ENCODE data around the gene CD300LD.
"Not testable (repeated sequence)": the region's sequence is repeated elsewhere in the genome, so short reads cannot be mapped to it uniquely, and the experiment has no call there.

Gene CD300LD

DNA sequence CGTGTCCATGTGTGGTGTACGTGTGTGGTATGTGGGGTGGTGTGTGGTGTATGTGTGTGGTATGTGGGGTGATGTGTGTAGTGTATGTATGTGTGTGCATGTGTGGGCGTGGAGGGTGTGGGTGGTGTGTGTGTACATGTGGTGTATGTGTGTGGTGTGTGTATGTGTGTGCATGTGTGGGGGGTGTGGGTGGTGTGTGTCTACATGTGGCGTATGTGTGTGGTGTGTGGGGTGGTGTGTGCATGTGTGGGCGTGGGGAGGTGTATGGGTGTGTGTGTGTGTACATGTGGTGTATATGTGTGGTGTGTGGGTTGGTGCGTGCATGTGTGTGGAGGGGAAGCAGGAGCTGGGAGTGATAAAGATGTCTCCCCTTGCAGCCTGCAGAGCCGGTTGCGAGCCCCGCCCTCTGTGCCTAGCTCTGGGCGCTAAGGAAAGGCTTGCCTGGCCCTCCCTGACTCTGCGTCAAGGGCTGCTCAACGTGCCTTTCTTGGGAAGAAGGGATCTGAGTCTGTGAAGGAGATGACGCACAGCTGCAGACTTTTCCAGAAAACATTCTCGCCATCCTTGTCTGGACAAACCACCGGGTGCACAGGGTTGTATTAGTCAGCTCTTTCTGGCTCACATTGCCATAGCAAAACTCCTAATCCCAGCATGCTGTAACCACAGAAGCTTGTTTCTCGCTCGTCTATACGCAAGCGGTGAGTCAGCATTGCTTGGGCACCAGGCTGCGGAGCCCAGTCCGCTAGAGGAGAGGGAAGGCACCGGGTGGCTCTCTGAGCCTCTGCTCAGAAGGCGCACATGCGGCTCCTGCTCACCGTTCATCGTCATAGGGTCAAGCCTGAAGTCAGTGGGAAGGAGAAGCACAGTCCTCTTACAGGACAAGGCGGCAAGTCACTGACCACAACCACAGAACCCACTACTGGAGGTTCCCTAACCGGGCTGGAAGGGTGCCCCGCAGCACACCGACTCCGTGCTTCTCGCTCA, 22.8 kb downstream of the CD300LD start:
- no peak for DNase-seq

DNA sequence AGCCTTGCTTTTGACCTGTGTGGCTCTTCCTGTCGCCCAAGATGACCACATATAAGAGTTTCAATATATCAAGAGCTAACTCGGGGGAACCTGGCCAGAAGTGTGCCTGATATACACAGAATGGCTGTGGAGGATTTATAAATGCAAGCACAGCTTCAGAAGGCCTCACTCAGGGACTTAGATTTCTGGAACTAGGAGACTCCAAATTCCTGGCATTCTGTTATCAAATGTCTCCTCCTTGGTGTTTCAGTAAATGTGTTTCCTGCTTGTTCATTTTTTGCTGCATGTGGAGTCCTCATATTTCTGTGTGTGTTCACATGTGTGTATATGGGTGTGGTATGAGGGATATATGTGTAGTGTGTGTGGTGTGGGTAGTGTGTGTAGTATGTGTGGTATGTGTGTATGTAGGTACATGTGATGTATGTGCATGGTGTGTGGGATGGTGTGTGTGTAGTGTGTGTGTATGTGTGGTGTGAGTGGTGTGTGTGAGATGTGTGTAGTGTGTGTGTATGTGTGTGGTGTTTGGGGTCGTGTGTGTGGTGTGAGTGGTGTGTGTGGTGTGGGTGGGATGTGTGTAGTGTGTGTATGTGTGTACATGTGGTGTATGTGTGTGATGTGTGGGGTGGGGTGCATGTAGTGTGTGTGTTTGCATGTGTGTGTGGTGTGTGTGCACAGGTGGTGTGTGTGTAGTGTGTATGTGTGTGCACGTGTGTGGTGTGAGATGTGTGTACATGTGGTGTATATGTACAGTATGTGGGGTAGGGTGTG, 23.8 kb downstream of the CD300LD start:
- no peak for DNase-seq

DNA sequence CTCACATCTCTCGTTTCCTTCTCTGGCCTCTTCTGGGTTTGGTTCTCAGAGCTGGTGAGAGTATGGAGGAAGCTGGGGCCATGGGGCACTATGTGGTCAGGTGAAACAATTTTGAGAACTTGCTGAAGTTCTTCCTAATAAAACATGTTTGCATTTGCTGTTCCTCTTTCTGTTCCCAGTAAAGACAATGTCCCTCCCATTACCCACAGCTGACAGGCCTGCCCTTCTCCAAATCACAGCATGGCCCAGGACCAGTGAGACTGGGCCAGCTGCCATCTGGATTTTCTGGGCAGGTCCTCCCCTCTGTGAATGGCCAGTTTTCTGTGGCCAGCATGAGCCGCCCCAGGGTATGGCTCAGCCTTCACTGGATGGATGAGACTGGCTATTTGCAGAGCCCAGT, 24.7 kb downstream of the CD300LD start, which contains the start of gene CD300H:
Gene CD300H, minus strand, starts transcription at position 113 of the 400 bp plus-strand sequence.
- DNase-seq = no peak

DNA sequence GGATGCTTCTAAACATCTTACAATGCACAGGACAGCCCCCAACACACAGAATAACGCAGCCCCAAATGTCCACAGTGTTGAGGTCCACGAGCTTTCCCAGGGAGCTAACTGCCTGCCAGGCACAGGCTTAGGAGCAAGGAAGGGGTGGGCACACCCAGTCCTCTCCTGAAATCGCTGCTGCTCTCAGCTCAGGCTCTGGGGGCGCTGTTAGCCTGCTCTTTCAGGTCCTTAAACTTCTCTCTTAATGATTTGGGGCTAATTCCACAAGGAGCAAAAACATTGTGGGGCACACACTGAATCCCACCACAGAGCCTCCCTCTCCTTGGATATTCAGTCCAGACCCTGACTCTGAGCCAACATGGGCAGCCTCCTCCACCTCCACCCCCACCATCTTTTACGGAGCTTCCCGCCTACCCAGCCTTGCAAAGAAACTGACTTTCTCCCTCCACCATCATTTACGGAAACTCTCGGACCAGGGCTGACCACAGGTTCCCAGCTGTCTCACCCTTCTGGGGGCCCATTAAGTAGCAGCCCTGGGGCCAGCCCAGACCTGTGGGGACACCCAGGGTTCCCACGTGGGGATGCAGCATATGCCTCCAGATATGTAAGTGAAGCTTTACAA, 25.8 kb downstream of the CD300LD start:
- no peak for DNase-seq

DNA sequence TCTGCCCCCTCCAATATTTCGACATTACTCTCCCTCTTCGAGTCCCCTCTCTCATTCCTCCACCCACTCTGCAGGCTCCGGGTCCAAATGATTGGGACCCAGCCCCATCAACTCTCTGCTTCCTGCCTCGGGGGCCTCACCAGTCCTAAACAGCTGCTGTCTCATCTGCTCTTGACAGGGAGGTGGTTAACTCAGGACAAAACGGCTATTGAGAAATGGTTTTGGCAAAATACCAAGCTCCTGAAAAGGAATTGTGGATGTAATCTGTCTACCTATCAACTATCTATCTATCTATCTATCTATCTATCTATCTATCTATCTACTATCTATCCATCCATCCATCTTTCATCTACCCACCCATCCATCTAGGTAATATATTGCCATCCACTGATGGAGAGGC, 27.0 kb downstream of the CD300LD start:
- no peak for DNase-seq

DNA sequence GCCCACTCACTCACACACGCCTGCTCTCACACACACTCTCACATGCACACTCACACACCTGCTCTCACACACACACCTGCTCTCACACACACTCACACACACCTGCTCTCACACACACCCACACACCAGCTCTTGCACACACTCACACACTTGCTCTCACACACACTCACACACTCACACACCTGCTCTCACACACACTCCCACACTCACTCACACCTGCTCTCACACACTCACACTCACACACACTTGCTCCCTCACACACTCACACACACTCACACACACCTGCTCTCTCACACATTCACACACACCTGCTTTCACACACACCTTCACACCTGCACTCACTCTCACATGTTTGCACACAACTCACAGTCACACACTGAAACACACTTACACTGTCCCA, 28.7 kb downstream of the CD300LD start:
- no peak for DNase-seq

DNA sequence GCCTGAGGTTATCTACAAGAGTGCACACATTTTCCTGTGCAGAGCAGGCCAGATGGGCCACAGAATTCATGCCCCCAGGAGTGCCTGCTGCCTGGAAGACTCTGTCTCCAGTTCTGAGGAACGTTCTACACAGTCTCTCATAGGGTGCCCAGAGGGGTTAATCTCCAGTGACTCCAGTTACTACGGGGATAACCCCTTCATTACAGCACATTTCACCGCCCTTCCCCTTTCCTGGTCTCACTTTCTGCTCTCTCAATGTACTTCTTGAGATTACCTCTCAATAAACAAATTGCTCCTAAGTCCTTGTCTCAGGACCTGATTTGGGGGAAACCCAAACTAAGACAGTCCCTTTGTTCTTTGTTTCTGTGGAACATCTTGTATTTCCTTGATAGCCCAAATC, 30.5 kb downstream of the CD300LD start:
- DNase-seq = no peak

DNA sequence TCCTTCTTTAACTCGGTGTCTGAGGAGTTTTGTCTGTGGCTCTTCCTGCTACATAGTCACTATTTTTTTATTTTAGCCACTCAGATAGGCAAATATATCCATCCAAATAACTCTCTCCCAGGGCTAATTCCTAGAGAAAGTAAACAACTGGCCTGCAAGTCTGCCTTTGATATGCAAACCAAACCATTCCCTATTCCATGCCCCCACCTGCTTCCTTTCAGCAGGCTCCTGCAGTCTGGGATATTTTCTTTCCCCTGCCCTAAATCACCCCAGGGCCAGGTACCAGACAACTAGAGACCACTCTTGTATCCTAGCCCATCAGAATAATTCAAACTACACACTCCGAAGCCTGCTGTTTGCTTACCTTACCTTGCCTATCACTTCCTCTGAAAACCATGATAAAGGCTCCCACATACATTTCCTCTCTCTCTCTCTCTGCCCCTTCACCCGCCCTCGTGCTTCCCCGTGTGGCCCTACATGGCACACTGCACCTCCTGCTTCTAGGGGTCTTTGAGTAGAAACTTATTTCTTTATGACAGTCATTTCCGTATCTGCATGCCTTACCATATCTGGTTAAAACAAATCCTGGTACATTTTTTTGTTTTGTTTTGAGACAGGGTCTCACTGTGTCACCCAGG, 33.1 kb downstream of the CD300LD start:
- DNase-seq = no peak

DNA sequence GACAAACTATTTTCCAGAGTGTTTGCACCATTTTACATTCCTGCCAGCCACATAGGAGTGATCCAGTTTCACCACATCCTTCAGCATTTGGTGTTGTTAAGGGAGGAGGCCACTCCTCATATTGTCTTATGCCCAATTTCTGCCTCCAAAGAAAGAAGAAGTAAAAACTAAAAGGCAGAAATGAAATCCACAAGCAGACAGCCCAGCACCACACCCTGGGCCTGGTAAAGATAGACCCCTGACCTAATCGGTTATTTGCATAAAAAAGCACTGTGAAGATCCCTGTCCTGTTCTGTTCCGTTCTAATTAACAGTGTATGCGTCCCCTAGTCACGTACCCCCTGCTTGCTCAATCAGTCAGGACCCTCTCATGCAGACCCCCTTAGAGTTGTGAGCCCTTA, 33.7 kb downstream of the CD300LD start:
- DNase-seq = not testable (repeated sequence)

DNA sequence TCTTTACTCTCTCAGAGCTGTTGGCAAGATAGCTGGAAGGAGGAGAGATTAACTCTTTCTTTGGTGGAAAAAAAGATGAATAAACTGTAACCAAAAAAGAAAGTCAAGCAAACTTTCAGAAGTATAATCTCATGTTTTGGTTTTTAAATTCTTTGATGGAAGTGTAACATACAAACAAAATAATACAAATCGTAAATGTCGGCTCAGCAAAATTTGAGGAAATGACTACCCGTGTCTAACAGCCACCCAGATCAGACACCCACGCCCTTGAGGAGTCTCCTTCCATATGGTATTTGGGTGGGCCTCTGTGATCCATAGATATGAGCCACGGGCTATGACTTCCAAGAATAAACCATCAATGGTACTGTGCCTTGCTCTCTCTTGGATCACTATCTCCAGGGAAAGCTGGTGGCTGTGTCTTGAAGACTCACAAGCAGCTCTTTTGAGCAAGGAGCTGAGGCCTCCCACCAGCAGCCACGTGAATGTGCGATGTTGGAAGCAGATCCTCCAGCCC, 36.6 kb downstream of the CD300LD start:
- DNase-seq = no peak

DNA sequence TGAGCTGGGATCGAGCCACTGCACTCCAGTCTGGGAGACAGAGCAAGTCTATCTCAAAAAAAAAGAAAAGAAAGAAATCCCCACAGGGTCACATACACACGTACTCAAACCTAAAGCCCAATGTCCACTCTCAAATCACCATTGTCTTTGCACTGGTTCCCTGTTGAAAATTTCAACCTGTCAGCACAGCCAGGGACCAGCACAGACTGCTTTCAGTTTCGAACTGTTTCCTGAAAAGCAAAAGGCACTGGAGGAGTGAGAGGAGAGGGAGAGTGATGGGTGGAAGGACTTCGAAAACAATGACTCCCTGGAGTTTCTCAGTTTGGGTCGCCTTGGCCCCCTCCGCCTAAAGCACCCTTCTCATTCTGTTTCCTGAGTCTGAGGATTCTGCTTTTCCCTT, 37.2 kb downstream of the CD300LD start:
- no peak for DNase-seq

DNA sequence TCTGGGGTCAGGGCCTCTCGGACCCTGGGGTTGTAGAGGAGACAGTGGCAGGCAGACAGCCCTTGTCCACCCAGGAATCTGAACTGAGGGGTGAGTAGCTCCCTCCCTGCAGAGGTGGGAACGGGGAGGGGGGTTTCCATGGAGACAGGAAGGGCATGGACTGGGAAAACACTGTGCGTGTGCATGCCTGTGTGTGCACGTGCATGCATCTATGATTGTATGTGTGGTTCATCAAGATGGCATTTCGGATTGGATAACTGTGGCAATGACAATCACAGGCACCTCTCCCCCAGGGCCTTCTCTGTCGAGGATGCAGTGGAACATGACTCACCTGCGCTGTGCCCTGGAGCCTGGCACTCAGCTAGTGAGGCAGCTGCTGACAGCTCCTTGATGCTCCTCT, 40.0 kb downstream of the CD300LD start:
- no peak for DNase-seq

DNA sequence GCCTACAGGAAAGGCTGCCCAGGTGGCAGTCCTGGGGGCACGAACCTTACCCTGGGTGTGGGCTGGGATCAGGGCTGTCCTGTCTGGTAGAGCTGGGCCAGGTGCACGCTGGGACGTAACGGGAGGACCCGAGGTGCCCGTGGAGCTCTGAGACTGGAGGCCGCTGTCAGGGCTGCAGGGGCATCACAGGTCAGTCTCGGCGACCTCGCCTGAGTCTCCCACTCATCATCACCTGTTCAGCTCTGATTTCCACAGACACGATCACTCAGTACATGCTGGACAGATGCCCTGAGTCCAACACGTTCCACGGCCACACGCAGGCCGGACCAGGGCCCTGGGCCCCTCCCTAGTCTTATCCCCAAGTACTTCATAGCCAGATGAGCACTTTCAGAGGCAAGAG, 41.5 kb downstream of the CD300LD start:
- DNase-seq = no peak

DNA sequence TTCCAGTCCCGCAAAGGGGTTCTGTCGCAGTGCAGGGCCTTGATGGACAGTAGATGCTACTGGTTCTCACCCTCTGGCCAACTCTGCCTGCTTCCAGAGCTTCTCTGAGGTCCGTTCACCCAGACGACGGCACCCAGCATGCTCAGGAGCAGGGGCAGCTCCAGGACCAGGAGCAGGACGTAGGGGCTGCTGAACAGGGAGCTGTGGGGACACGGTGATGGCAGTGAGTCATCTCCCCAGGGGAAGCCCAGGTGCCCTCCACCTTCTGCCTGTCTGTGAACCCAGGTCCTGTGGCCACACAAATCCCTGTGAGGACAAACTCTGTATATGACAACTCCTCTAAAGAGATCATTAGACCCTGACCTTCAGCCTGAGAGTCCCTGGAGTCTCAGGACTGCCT, 42.7 kb downstream of the CD300LD start:
- no peak for DNase-seq

DNA sequence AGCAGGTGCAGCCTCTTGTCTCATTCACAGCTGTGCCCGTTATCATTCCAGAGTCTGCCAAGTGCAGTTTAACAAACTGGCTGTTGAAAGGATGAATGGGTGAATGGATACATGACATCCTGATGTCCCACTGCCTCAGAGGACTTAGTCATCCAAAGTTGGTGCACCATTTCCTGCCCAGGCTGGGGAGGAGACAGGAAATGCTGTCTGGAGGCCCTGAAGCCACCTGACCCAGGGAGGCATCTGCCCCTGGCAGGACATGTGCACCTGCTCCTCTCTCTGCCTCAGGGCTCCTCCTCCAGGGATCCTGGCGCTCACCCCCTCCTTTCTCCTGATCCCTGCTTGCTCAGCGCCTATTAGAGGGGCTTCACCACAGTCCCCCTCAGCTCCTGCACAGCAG, 44.3 kb downstream of the CD300LD start:
- no peak for DNase-seq

DNA sequence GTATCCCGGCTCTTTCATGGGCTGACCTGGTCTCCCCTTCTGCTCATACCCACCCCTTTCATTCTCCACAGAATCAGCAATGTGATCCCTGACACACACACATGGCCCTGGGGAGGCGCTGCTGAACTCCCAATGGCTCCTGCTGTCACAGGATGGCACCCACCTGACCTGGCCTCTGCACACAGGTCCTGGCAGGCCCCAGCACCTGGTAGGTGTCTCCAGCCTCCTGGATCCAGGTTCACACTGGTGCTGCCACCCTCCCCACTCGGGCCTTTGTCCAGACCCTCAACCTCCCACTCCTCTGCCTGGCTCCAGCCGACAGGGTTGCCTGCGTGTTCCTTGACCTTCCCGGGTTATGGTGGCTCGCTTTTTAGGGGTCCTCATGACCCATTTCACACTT, 44.8 kb downstream of the CD300LD start:
- no peak for DNase-seq

DNA sequence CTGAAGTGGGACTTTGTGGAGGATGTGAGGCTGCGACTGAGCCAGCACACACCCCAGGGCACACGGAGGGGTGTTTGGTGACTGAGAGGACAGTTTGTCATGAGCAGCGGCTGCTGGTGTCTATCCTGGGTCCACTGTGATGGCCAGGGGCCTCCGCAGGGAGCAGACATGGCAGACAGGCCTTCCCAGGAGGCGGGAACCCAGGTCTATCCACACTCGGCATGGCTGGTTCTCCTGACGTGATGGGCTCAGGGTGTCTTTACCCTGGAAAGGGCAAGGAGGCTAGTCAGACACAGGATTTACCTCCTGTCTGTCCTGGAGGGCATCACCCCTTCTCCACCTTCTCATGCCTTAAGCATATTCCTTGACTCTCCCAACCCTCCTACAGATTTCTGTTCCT, 45.5 kb downstream of the CD300LD start:
- DNase-seq = no peak

DNA sequence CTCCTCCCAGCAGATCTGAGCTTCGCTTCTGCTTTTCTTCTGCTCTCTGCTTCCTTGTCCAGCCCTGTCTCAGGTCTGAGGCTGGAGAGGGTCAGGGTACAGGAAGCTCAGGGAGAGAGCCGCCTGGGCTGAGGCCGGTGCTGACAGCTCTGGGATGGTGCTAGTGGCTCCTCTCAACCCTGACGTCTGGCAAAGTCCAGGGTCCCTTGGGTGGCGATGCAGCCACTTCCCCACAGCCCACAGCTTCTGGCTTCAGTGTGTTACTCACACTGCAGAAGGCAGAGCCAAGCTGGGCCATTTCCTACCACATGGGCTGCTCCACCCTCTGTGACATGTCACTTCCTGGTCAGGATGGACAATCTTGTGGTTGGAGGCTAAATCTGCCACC, 46.2 kb downstream of the CD300LD start, which contains the start of gene CD300C:
Gene CD300C, minus strand, starts transcription at position 273 of the 388 bp plus-strand sequence. CDS start 333 bp downstream, outside the sequence.
- DNase-seq = no peak

DNA sequence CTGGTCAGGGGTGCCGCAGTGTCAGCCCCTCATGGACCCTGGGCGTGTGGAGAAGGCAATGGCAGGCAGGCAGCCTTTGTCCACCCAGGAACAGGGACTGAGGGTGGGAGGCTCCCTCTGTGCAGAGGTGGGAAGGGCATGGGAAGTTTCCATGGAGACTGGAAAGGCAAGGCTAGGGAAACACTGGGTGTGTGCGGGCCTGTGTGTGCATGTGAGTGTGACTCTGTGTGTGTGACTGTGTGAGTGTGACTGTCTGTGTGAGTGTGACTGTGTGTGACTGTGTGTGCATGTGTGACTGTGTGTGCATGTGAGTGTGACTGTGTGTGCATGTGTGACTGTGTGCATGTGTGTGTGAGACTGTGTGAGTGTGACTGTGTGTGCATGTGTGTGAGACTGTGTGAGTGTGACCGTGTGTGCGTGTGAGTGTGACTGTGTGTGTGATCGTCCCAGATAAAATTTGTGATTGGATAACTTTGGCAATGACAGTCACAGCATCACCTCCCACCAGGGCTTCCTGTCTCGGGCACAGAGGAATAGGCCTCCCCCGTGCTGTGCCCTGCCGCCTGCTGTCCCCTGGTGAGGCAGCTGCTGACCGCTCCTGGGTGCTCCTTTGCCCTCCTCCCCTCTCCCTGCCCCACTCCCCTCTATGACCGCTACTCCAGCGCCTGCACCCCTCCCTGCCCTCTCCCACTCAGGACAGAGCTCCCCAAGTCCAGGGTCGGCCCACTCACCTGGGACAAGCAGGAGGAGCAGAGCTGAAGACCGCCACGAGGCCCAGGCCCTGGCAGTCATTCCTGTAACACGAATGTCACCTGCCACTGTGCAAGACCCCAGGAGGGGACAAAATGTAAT, 46.9 kb downstream of the CD300LD start:
- no peak for DNase-seq

DNA sequence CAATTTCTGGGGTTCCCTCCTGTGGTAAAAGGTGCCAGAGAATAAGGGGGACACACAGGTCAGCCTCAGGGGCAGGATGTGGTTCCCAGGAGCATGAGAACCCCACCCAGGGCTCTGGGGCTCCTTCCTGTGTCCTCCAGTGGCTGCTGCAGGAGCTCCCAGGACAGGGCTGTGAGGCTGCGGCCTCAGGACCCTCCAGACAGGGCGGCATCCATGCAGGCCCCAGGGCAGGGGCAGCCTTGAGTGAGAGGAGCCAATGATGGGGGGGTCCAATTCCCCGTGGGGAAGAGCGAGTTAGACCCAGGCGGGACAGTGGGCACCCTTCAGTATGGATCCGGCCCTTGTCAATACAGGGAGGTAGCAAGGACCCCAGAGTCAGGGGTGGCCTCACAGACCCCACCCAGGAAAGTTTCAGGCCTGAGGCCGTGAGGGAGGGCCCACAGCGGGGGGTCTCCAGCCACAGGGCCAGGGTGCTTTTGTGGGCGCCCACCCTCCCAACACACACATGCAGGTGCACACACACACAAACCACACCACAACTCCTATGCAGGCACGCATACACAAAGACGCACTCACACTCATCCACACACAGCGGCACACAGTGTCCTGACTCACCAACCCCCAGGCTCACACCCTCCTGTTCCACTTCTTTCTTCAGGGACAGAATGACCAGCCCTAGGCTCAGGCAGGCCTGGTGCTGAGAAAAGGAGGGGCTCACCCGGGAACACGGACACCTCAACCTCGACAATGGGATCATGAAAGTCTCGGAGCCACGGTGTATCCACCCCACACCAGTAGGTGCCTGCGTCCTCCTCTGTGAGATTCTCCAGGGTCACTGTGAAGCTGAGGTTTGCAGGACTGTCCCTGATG, 48.0 kb downstream of the CD300LD start:
- DNase-seq = no peak

DNA sequence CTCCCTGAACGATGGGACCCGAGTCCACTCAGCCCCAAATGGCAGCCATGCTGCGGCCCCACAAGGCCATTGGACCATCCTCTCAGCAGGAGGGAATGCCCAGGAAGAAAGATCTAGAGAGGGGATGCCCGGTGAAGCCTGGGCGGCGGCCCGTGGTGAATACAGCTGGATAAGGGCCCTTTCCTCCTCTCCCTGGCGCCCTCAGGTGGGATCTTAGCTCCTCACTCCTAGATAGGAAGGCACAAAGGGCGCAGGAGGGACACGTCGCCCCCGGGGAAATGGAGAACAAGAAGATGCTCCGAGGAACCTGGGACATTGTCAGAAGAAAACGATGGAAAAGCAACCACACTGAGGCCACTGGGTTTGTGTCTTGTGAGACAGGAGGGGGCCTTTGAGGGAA, 48.7 kb downstream of the CD300LD start:
- no peak for DNase-seq

Measured in NCI-H1048 (cell line).